HEK293T (cell line): ENCODE results near the gene LCK.

ENCODE experiments used
- BHLHE40 ChIP-seq: fragments of 450-650 bp; IDR thresholded peaks from 2 replicates; pipeline ENCODE4 v1.6.1; 2016; ENCODE audit warnings: mild to moderate bottlenecking, moderate library complexity, borderline replicate concordance
- ELF4 ChIP-seq: fragments of 450-650 bp; IDR thresholded peaks from 2 replicates; pipeline ENCODE4 v1.6.1; 2017; ENCODE audit warnings: antibody characterized with exemption
- HDGF ChIP-seq: fragments of 450-650 bp; IDR thresholded peaks from 2 replicates; pipeline ENCODE4 v1.6.1; 2017; ENCODE audit warnings: antibody characterized with exemption, borderline replicate concordance
- NFRKB ChIP-seq: fragments of 450-650 bp; IDR thresholded peaks from 2 replicates; pipeline ENCODE4 v1.6.1; 2016; ENCODE audit warnings: mild to moderate bottlenecking, moderate library complexity
- SP1 ChIP-seq: fragments of 450-650 bp; IDR thresholded peaks from 2 replicates; pipeline ENCODE4 v1.6.1; 2017
- SUZ12 ChIP-seq: fragments of 450-650 bp; IDR thresholded peaks from 2 replicates; pipeline ENCODE4 v1.6.1; 2016; ENCODE audit warnings: mild to moderate bottlenecking
- TARDBP ChIP-seq: fragments of 450-650 bp; IDR thresholded peaks from 2 replicates; pipeline ENCODE4 v1.6.1; 2016
- ZNF384 ChIP-seq: fragments of 450-650 bp; IDR thresholded peaks from 2 replicates; pipeline ENCODE4 v1.6.1; 2016
- TF ChIP-seq, protein P1 (sequence below): fragments of 450-650 bp; IDR thresholded peaks from 2 replicates; pipeline ENCODE4 v1.6.1; 2016

- TF ChIP-seq BHLHE40 (no peak), SUZ12 (no peak), TARDBP (no peak), SP1 (no peak), ZNF384 (no peak), ELF4 (no peak), NFRKB (no peak), HDGF (no peak)
- TF ChIP-seq, protein P1, sequence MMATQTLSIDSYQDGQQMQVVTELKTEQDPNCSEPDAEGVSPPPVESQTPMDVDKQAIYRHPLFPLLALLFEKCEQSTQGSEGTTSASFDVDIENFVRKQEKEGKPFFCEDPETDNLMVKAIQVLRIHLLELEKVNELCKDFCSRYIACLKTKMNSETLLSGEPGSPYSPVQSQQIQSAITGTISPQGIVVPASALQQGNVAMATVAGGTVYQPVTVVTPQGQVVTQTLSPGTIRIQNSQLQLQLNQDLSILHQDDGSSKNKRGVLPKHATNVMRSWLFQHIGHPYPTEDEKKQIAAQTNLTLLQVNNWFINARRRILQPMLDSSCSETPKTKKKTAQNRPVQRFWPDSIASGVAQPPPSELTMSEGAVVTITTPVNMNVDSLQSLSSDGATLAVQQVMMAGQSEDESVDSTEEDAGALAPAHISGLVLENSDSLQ, result no peak
Measured at GRCh38 chr1:32331549-32331948, 80.5 kb downstream of the LCK start.
